H1 (cell line): ENCODE measurements around the gene MADD. TPM values are rescaled to one million over a fixed set of nuclear protein-coding genes. Genes with fewer than 3 reads are reported as not detected.

Experiments
- CTCF ChIA-PET: fragments of 300-600 bp; sonication (Branson Sonifier 250); formaldehyde crosslinking; loops from one replicate; lab custom pipeline; 2021; ENCODE audit not compliant: partially characterized antibody; lab: Charles Lee
- POLR2A ChIA-PET: fragments of 300-600 bp; sonication (Branson Sonifier 250); formaldehyde crosslinking; loops from one replicate; lab custom pipeline; 2021; ENCODE audit warnings: inconsistent platforms; ENCODE audit not compliant: partially characterized antibody; lab: Charles Lee
- DNase-seq, 2 experiments: peaks; one replicate each; pipeline versions ENCODE4 v3.0.0 to v3.0.0-alpha.2; 2010 to 2022; ENCODE audit warnings: low spot score in 2 of 2, low read depth in 1 of 2, mixed read lengths in 1 of 2
- FAIRE-seq: peaks from 2 replicates; lab custom pipeline; 2011; peaks lifted over from hg19 to GRCh38; lab: Jason Lieb, UNC
- H2AFZ ChIP-seq: 2 replicates; pipeline ENCODE4 v1.8.1; 2012; ENCODE audit warnings: low read length, inconsistent platforms
- H2AK5ac ChIP-seq: 2 replicates; pipeline ENCODE4 v1.6.1; 2013; ENCODE audit warnings: low read depth, low read length
- H2BK120ac ChIP-seq: replicated peaks from 2 replicates; pipeline ENCODE3; 2013; ENCODE audit warnings: low read depth, low read length, inconsistent platforms
- H2BK12ac ChIP-seq: 2 replicates; pipeline ENCODE4 v1.6.1; 2013; ENCODE audit warnings: low read depth, low read length
- H2BK15ac ChIP-seq: 2 replicates; pipeline ENCODE4 v1.6.1; 2013; ENCODE audit warnings: low read length
- H2BK20ac ChIP-seq: 2 replicates; pipeline ENCODE4 v1.6.1; 2013; ENCODE audit warnings: low read length
- H2BK5ac ChIP-seq: 2 replicates; pipeline ENCODE4 v1.6.1; 2013; ENCODE audit warnings: low read depth, low read length
- H3K14ac ChIP-seq: 2 replicates; pipeline ENCODE4 v1.6.1; 2013; ENCODE audit warnings: inconsistent platforms; ENCODE audit not compliant: insufficient read length
- H3K18ac ChIP-seq: 2 replicates; pipeline ENCODE4 v1.6.1; 2013; ENCODE audit warnings: low read length; ENCODE audit errors: extremely low read depth
- H3K23ac ChIP-seq: 2 replicates; pipeline ENCODE4 v1.6.1; 2013; ENCODE audit warnings: inconsistent platforms; ENCODE audit not compliant: insufficient read length
- H3K23me2 ChIP-seq: 2 replicates; pipeline ENCODE4 v1.6.1; 2013; ENCODE audit warnings: low read depth, low read length
- H3K27ac ChIP-seq: 2 replicates; pipeline ENCODE4 v1.6.1; 2011; ENCODE audit warnings: low read depth, low read length, inconsistent platforms
- H3K27me3 ChIP-seq, 4 experiments: replicated peaks in 1 of 4; 1 replicate in 1 of 4; 2 replicates in 3 of 4; pipeline versions ENCODE4 v1.6.1 to v1.8.1; 2011 to 2013; ENCODE audit warnings: low read length in 3 of 4, mild to moderate bottlenecking in 3 of 4, inconsistent platforms in 2 of 4, mixed read lengths in 2 of 4, moderate library complexity in 1 of 4; ENCODE audit not compliant: control insufficient read depth in 3 of 4, insufficient read depth in 3 of 4; ENCODE audit errors: extremely low read depth in 1 of 4
- H3K36me3 ChIP-seq, 4 experiments: 2 replicates each; pipeline versions ENCODE4 v1.6.1 to v1.8.1; 2011 to 2013; ENCODE audit warnings: mild to moderate bottlenecking in 4 of 4, low read length in 3 of 4, moderate library complexity in 2 of 4, control low read depth in 1 of 4, inconsistent platforms in 1 of 4; ENCODE audit not compliant: insufficient read depth in 4 of 4, control insufficient read depth in 2 of 4
- H3K4ac ChIP-seq: replicated peaks from 2 replicates; pipeline ENCODE3; 2013; ENCODE audit warnings: low read length, low read depth, mixed read lengths, inconsistent platforms; ENCODE audit not compliant: insufficient read length
- H3K4me1 ChIP-seq, 4 experiments: replicated peaks in 1 of 4; 1 replicate in 1 of 4; 2 replicates in 3 of 4; pipeline versions ENCODE4 v1.6.1 to v1.8.1; 2011 to 2013; ENCODE audit warnings: low read length in 3 of 4, inconsistent platforms in 2 of 4, mixed read lengths in 1 of 4; ENCODE audit not compliant: insufficient read depth in 4 of 4, control insufficient read depth in 3 of 4
- H3K4me2 ChIP-seq, 2 experiments: 2 replicates each; pipeline versions ENCODE4 v1.6.1 to v1.8.1; 2011 to 2013; ENCODE audit warnings: low read depth in 2 of 2, low read length in 2 of 2, control low read depth in 1 of 2, inconsistent platforms in 1 of 2, mild to moderate bottlenecking in 1 of 2; ENCODE audit not compliant: insufficient read depth in 1 of 2
- H3K4me3 ChIP-seq, 4 experiments: fragments of 200-600, 300-600 bp in 1 of 4; sonication (generic), shearing (Covaris generic), sonication (Bioruptor Twin) in 1 of 4; 2 replicates each; pipeline versions ENCODE4 v1.5.1 to v1.8.1; 2011 to 2016; ENCODE audit warnings: low read length in 4 of 4, low read depth in 3 of 4, control low read depth in 2 of 4, inconsistent platforms in 2 of 4, mild to moderate bottlenecking in 2 of 4, mixed read lengths in 1 of 4, moderate library complexity in 1 of 4; ENCODE audit not compliant: insufficient read depth in 2 of 4; ENCODE audit errors: extremely low read depth in 1 of 4
- H3K56ac ChIP-seq: replicated peaks from 2 replicates; pipeline ENCODE3; 2013; ENCODE audit warnings: low read depth, mild to moderate bottlenecking, mixed read lengths, low read length, inconsistent platforms; ENCODE audit not compliant: insufficient read length
- H3K79me1 ChIP-seq: 2 replicates; pipeline ENCODE4 v1.6.1; 2013; ENCODE audit warnings: low read depth, low read length, control low read depth
- H3K79me2 ChIP-seq, 2 experiments: 2 replicates each; pipeline versions ENCODE4 v1.6.1 to v1.8.1; 2012 to 2013; ENCODE audit warnings: low read length in 2 of 2, mild to moderate bottlenecking in 2 of 2, inconsistent platforms in 1 of 2; ENCODE audit not compliant: insufficient read depth in 2 of 2, control insufficient read depth in 1 of 2
- H3K9ac ChIP-seq, 4 experiments: replicated peaks in 1 of 4; 1 replicate in 1 of 4; 2 replicates in 3 of 4; pipeline versions ENCODE4 v1.6.1 to v1.8.1; 2011 to 2013; ENCODE audit warnings: low read depth in 3 of 4, low read length in 3 of 4, control low read depth in 2 of 4, mild to moderate bottlenecking in 2 of 4, moderate library complexity in 2 of 4, inconsistent platforms in 1 of 4; ENCODE audit errors: extremely low read depth in 1 of 4
- H3K9me3 ChIP-seq, 2 experiments: 2 replicates each; pipeline versions ENCODE4 v1.6.1 to v1.8.1; 2012 to 2013; ENCODE audit warnings: mild to moderate bottlenecking in 2 of 2, moderate library complexity in 2 of 2, control low read depth in 1 of 2, inconsistent platforms in 1 of 2, low read depth in 1 of 2, low read length in 1 of 2, mixed read lengths in 1 of 2; ENCODE audit not compliant: insufficient read depth in 2 of 2
- H4K20me1 ChIP-seq, 2 experiments: replicated peaks in 1 of 2; 2 replicates each; pipeline versions ENCODE3 to v1.8.1; 2011 to 2013; ENCODE audit warnings: inconsistent platforms in 2 of 2, low read length in 2 of 2, mild to moderate bottlenecking in 1 of 2; ENCODE audit not compliant: insufficient read depth in 2 of 2, control insufficient read depth in 1 of 2
- H4K5ac ChIP-seq: 2 replicates; pipeline ENCODE4 v1.6.1; 2013; ENCODE audit warnings: low read length, low read depth, mixed read lengths, inconsistent platforms; ENCODE audit not compliant: insufficient read length
- H4K8ac ChIP-seq: 2 replicates; pipeline ENCODE4 v1.8.0; 2013; ENCODE audit warnings: mild to moderate bottlenecking, moderate library complexity, low read length, inconsistent platforms; ENCODE audit not compliant: insufficient read depth; ENCODE audit errors: extremely low read depth
- H4K91ac ChIP-seq: replicated peaks from 2 replicates; pipeline ENCODE3; 2013; ENCODE audit warnings: low read length, mixed read lengths, inconsistent platforms; ENCODE audit not compliant: insufficient read length
- ASH2L ChIP-seq: fragments of 200-600, 300-600 bp; sonication (generic); IDR thresholded peaks from one replicate; pipeline ENCODE4 v1.7.1; 2017; ENCODE audit warnings: low read length
- CBX8 ChIP-seq: fragments of 300-800, 300-1000 bp; sonication (generic); IDR thresholded peaks from 2 replicates; pipeline ENCODE4 v1.7.1; 2016; ENCODE audit warnings: low read depth, low read length, borderline replicate concordance
- GTF2F1 ChIP-seq: IDR thresholded peaks from 2 replicates; pipeline ENCODE4 v1.6.1; 2012; ENCODE audit warnings: low read depth, low read length, improper control_type of control experiment, borderline replicate concordance
- NANOG ChIP-seq: IDR thresholded peaks from 2 replicates; pipeline ENCODE4 v1.6.1; 2011; ENCODE audit warnings: low read length, low read depth, mild to moderate bottlenecking, inconsistent platforms; ENCODE audit not compliant: insufficient read depth, poor library complexity, severe bottlenecking
- RFX5 ChIP-seq: IDR thresholded peaks from 2 replicates; pipeline ENCODE4 v1.6.1; 2011; ENCODE audit warnings: low read depth, low read length, improper control_type of control experiment, borderline replicate concordance
- SUZ12 ChIP-seq: fragments of 200-600 bp; sonication (generic); IDR thresholded peaks from 2 replicates; pipeline ENCODE4 v1.6.1; 2012; ENCODE audit warnings: mild to moderate bottlenecking, inconsistent platforms, low read length, moderate library complexity, mixed read lengths
- TAF1 ChIP-seq: IDR thresholded peaks from 2 replicates; pipeline ENCODE4 v1.6.1; 2011; ENCODE audit warnings: mild to moderate bottlenecking, low read depth, low read length
- TCF12 ChIP-seq: IDR thresholded peaks from 2 replicates; pipeline ENCODE4 v1.6.1; 2011; ENCODE audit warnings: low read depth, mild to moderate bottlenecking, low read length
- TEAD4 ChIP-seq: IDR thresholded peaks from 2 replicates; pipeline ENCODE4 v1.6.1; 2012; ENCODE audit warnings: low read depth, low read length, inconsistent platforms, mixed read lengths
- WGBS, 2 experiments: shearing (Covaris generic) in 1 of 2; methylation state at CpG; one replicate each; pipeline versions ENCODE4 v1.1.6 to v1.1.7; 2013 to 2015; ENCODE audit warnings: low lambda C conversion rate in 2 of 2, mixed read lengths in 2 of 2, inconsistent platforms in 1 of 2, low coverage in 1 of 2, missing lambda C conversion rate in 1 of 2; ENCODE audit not compliant: insufficient replicate concordance in 2 of 2, insufficient coverage in 1 of 2, insufficient read length in 1 of 2; ENCODE audit errors: extremely low coverage in 1 of 2, missing lambda C conversion rate in 1 of 2; 5-methylcytosine and 5-hydroxymethylcytosine counted together
- polyA plus RNA-seq, 7 experiments: library from polyadenylated mRNA; depleted of rRNA in 3 of 7; stranded (reverse) in 5 of 7; unstranded in 2 of 7; fragments of >200 nt in 5 of 7; fragments of 200-250 nt in 2 of 7; gene quantifications; 1 replicate in 5 of 7; 2 replicates in 1 of 7; 4 replicates in 1 of 7; pipeline versions ENCODE4 v1.2.1 to v1.2.3, GENCODE V29; 2011 to 2013; ENCODE audit warnings: missing spikeins in 2 of 7, mixed read lengths in 2 of 7
- total RNA-seq: library from RNA; stranded (reverse); fragmentation: NEBNext Ultra II Directional; extraction: Animal tissue kit (Norgen Biotek cat#: 25700); gene quantifications from 2 replicates; pipeline ENCODE4 v1.2.1, GENCODE V29; 2021
- TF ChIP-seq, protein P1 (sequence below), 3 experiments: IDR thresholded peaks; 1 replicate in 2 of 3; 2 replicates in 1 of 3; pipeline versions ENCODE4 v1.5.1 to v1.6.1; 2011; ENCODE audit warnings: low read length in 3 of 3, mild to moderate bottlenecking in 3 of 3, inconsistent platforms in 2 of 3, low read depth in 1 of 3, moderate library complexity in 1 of 3; ENCODE audit not compliant: insufficient read depth in 1 of 3; ENCODE audit errors: control extremely low read depth in 1 of 3

The MADD gene
- total and polyA plus RNA-seq, 2 of the 8 experiments (the other 6 are each of a cell fraction or from before 2014, with no cell fraction given): 32.5 to 45.4 TPM

DNA sequence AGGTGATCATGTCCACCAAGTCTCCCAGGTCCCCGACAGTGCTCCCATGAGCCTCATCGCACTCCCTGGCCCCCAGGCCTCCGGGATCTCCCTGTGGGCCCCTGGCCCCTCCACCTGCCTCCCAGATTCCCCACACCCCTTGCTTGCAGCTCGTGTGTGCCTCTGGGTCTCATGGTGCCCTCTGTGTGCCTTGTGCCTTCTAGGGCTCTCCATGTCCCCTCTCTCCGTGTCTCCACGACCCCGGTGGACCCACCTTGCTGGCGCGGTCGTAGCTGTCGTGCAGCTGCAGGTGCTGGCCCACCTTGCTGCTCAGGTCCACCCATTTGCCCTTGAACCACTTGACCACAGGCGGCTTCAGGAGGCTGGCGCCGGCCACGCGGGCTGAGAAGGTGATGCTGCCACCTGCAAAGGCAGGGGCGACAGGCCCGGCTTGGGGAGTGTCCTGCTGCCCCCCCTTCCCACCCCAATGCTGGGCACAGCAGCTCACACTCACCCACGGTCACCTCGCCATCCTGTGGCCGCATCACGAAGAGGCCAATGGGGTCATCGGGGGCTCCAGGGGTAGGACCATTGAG is 79.7 kb downstream of the MADD start:
- peak overlapping the region; percentile 43; the same call in 1 of the 2 replicates for H2BK12ac ChIP-seq
- TF ChIP-seq ASH2L (no peak), CBX8 (no peak), NANOG (no peak), RFX5 (no peak), GTF2F1 (no peak), SUZ12 (no peak), TAF1 (no peak), TCF12 (no peak), TEAD4 (no peak)
- TF ChIP-seq, protein P1, sequence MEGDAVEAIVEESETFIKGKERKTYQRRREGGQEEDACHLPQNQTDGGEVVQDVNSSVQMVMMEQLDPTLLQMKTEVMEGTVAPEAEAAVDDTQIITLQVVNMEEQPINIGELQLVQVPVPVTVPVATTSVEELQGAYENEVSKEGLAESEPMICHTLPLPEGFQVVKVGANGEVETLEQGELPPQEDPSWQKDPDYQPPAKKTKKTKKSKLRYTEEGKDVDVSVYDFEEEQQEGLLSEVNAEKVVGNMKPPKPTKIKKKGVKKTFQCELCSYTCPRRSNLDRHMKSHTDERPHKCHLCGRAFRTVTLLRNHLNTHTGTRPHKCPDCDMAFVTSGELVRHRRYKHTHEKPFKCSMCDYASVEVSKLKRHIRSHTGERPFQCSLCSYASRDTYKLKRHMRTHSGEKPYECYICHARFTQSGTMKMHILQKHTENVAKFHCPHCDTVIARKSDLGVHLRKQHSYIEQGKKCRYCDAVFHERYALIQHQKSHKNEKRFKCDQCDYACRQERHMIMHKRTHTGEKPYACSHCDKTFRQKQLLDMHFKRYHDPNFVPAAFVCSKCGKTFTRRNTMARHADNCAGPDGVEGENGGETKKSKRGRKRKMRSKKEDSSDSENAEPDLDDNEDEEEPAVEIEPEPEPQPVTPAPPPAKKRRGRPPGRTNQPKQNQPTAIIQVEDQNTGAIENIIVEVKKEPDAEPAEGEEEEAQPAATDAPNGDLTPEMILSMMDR (IDR thresholded peaks at IDR 0.05; ENCODE audit: control extremely low read depth in 1 of 3, insufficient read depth in 1 of 3, low read depth in 1 of 3, low read length in 3 of 3): no peak
- FAIRE-seq (no peak), DNase-seq (no peak)
- 94% methylated on average over 16 of the region's 23 CpGs; no CpG with 5 or more reads in 1 of the 2 experiments for WGBS, 2 experiments
- H3K23ac ChIP-seq: no peak overlapping the region
- H3K23me2 ChIP-seq: no peaks in the 10 kb centered on the region
- POLR2A ChIA-PET: interaction anchor here (1.4 to 1.6 kb wide), 2 partner anchors 18 to 101 kb away, joined by 3 read pairs; partner anchors contain the start of gene ACP2
- no peaks in the 10 kb centered on the region for H3K36me3 ChIP-seq
- H4K20me1 ChIP-seq: no peaks in the 10 kb centered on the region
- no peak overlapping the region for H2BK20ac ChIP-seq
- H4K91ac ChIP-seq: no peak overlapping the region
- H4K8ac ChIP-seq: no peak overlapping the region
- H3K14ac ChIP-seq: no peak overlapping the region
- peaks cover 0 to 12% (median 5%) of the 10 kb centered on the region in 4 experiments; a peak in 6 of 7 replicates for H3K4me1 ChIP-seq
- H3K27ac ChIP-seq: no peak overlapping the region
- no peaks in the 10 kb centered on the region for H3K9me3 ChIP-seq
- H3K4me3 ChIP-seq: no peak overlapping the region
- no peaks in the 10 kb centered on the region for H3K27me3 ChIP-seq
- no peak overlapping the region for H3K56ac ChIP-seq
- no peak overlapping the region for H2BK5ac ChIP-seq
- CTCF ChIA-PET: interaction anchor here (0.6 to 5.9 kb wide), 24 partner anchors 9 to 185 kb away, joined by 3 to 35 read pairs (median 4); partner anchors contain the start of genes ACP2, ARFGAP2 and NR1H3
- H3K4me2 ChIP-seq: no peak overlapping the region
- no peak overlapping the region for H4K5ac ChIP-seq
- no peak overlapping the region for H3K9ac ChIP-seq
- no peaks in the 10 kb centered on the region for H3K79me1 ChIP-seq
- no peak overlapping the region for H3K4ac ChIP-seq
- no peak overlapping the region for H3K18ac ChIP-seq
- H2BK120ac ChIP-seq: no peak overlapping the region
- no peak overlapping the region for H2AFZ ChIP-seq
- H3K79me2 ChIP-seq: no peaks in the 10 kb centered on the region
- no peak overlapping the region for H2BK15ac ChIP-seq
- no peak overlapping the region for H2AK5ac ChIP-seq
